NCI-H226 (cell line): ENCODE data around the gene WSCD2.

Experiments used
- DNase-seq: peaks from one replicate; pipeline ENCODE4 v3.0.0-alpha.2; 2015

Gene WSCD2

GRCh38 chr12:108131035-108131434 lies 1.9 kb downstream of the WSCD2 start:
- no peak for DNase-seq

- no peak for DNase-seq
These were observed 2.6 kb downstream of the WSCD2 start for GRCh38 chr12:108131657-108132126.

- DNase-seq, result no peak
These were observed 4.4 kb downstream of the WSCD2 start for GRCh38 chr12:108133482-108133881.

GRCh38 chr12:108134744-108135143 lies 5.7 kb downstream of the WSCD2 start:
- no peak for DNase-seq

GRCh38 chr12:108135627-108136026 lies 6.5 kb downstream of the WSCD2 start:
- DNase-seq, result no peak

GRCh38 chr12:108136697-108137096 lies 7.6 kb downstream of the WSCD2 start:
- no peak for DNase-seq

GRCh38 chr12:108139454-108139853 lies 10.4 kb downstream of the WSCD2 start:
- DNase-seq, result no peak

GRCh38 chr12:108140501-108140900 lies 11.4 kb downstream of the WSCD2 start:
- DNase-seq, result no peak

- no peak for DNase-seq
These were observed 12.6 kb downstream of the WSCD2 start for GRCh38 chr12:108141600-108142130.

GRCh38 chr12:108143144-108143543 lies 14.1 kb downstream of the WSCD2 start:
- no peak for DNase-seq

GRCh38 chr12:108144080-108144479 lies 15.0 kb downstream of the WSCD2 start:
- DNase-seq, result no peak

GRCh38 chr12:108145011-108145410 lies 15.9 kb downstream of the WSCD2 start:
- no peak for DNase-seq

- no peak for DNase-seq
These were observed 17.2 kb downstream of the WSCD2 start for GRCh38 chr12:108146035-108146893.

- no peak for DNase-seq
These were observed 18.2 kb downstream of the WSCD2 start for GRCh38 chr12:108147279-108147678.

GRCh38 chr12:108148521-108149074 lies 19.5 kb downstream of the WSCD2 start:
- no peak for DNase-seq

- DNase-seq, result no peak
These were observed 21.3 kb downstream of the WSCD2 start for GRCh38 chr12:108150436-108150835.

- no peak for DNase-seq
These were observed 22.6 kb downstream of the WSCD2 start for GRCh38 chr12:108151533-108152169.

- DNase-seq, result no peak
These were observed 23.1 kb downstream of the WSCD2 start for GRCh38 chr12:108152170-108152538.

- no peak for DNase-seq
These were observed 27.6 kb downstream of the WSCD2 start for GRCh38 chr12:108156717-108157116.

- no peak for DNase-seq
These were observed 28.9 kb downstream of the WSCD2 start for GRCh38 chr12:108157870-108158459.

GRCh38 chr12:108162207-108162606 lies 33.1 kb downstream of the WSCD2 start:
- DNase-seq, result no peak

GRCh38 chr12:108166505-108166904 lies 37.4 kb downstream of the WSCD2 start:
- no peak for DNase-seq

- DNase-seq, result no peak
These were observed 38.9 kb downstream of the WSCD2 start for GRCh38 chr12:108167974-108168373.
